Heart left ventricle (tissue), 16 donors: ENCODE measurements around the gene NFYA. TPM values are rescaled to one million over a fixed set of nuclear protein-coding genes. Genes with fewer than 3 reads are reported as not detected.

Experiments
- ATAC-seq, 4 donors: fragments of 200-7000 bp; cut with Tn5 transposase; one replicate each; pipeline ENCODE4 v1.9.1; 2020 to 2022; ENCODE audit warnings: moderate library complexity in 4 of 4, mild to moderate bottlenecking in 3 of 4, moderate number of reproducible peaks in 1 of 4
- DNase-seq, 5 donors: peaks; one replicate each; pipeline ENCODE4 v3.0.0-alpha.2; 2020
- H3K27ac ChIP-seq, 12 donors: fragments of 200-600 bp; sonication (generic) in 4 of 12; one replicate each; pipeline versions ENCODE4 v1.5.0 to v1.8.0; 2016 to 2022; ENCODE audit warnings: mild to moderate bottlenecking in 2 of 12
- H3K27me3 ChIP-seq, 9 donors: fragments of 200-600 bp; sonication (generic) in 2 of 9; one replicate each; pipeline versions ENCODE4 v1.5.1 to v1.8.0; 2016 to 2022; ENCODE audit warnings: mild to moderate bottlenecking in 3 of 9
- H3K36me3 ChIP-seq, 9 donors: fragments of 200-600 bp; sonication (generic) in 2 of 9; one replicate each; pipeline versions ENCODE4 v1.5.0 to v1.8.0; 2018 to 2022; ENCODE audit warnings: mild to moderate bottlenecking in 2 of 9
- H3K4me1 ChIP-seq, 12 donors: fragments of 200-600 bp; sonication (generic) in 4 of 12; one replicate each; pipeline versions ENCODE4 v1.5.0 to v1.8.0; 2016 to 2022; ENCODE audit warnings: mild to moderate bottlenecking in 3 of 12
- H3K4me3 ChIP-seq, 12 donors: fragments of 200-600 bp; sonication (generic) in 4 of 12; one replicate each; pipeline versions ENCODE4 v1.5.0 to v1.8.0; 2017 to 2022; ENCODE audit warnings: mild to moderate bottlenecking in 9 of 12, moderate library complexity in 4 of 12
- H3K9me3 ChIP-seq, 12 donors: fragments of 200-600 bp; sonication (generic) in 4 of 12; one replicate each; pipeline versions ENCODE4 v1.5.0 to v1.8.0; 2016 to 2022; ENCODE audit warnings: mild to moderate bottlenecking in 1 of 12
- CTCF ChIP-seq, 12 donors: fragments of 200-600 bp; sonication (generic) in 4 of 12; IDR thresholded peaks; one replicate each; pipeline versions ENCODE4 v1.5.0 to v1.8.0; 2018 to 2022; ENCODE audit warnings: antibody characterized with exemption in 12 of 12, mild to moderate bottlenecking in 5 of 12
- POLR2A ChIP-seq, 2 donors: fragments of 450-650 bp; IDR thresholded peaks; one replicate each; pipeline ENCODE4 v1.6.1; 2017; ENCODE audit warnings: antibody characterized with exemption in 2 of 2, mild to moderate bottlenecking in 2 of 2, moderate library complexity in 2 of 2
- WGBS, 4 donors: extraction: QIAGEN DNeasy Blood & Tissue Kit in 2 of 4; methylation state at CpG; one replicate each; pipeline versions ENCODE4 v1.1.5 to v1.1.7; 2013 to 2018; 5-methylcytosine and 5-hydroxymethylcytosine counted together
- intact Hi-C, 10 donors: fragments of 100-400 bp; cut with DNase I; formaldehyde crosslinking; loops; one replicate each; pipeline versions ENCODE4 v1.11.1 to v1.14.2; 2022
- polyA plus RNA-seq, 2 donors: library from polyadenylated mRNA; stranded (reverse); fragments of 200-250 nt; gene quantifications; one replicate each; pipeline ENCODE4 v1.2.3, GENCODE V29; 2013
- total RNA-seq, 9 donors: library from RNA; depleted of rRNA in 2 of 9; stranded (reverse); fragments of >200 nt in 2 of 9; fragmentation: NEBNext Ultra II Directional in 3 of 9; extraction: Animal tissue kit (Norgen Biotek cat#: 25700) in 3 of 9; gene quantifications; one replicate each; pipeline versions ENCODE4 v1.1.0 to v1.2.4, GENCODE V29; 2016 to 2023
- donor health status: ischemic (EF 13 %, LVEDD 7.1; RV severe dilation, severe dysfunction).
- donor health status: healthy with polysubstance abuse.
- donor health status: DM: no; HTN: yes; CAD: no.
- donor health status: DM: no; HTN: no; CAD: no.
- donor health status: ischemic (EF 25% LVEDD 6.9; RV normal size, moderate dysfunction).
- donor health status: ischemic (EF 25% LVEDD 5.7; RV mildly dilated, moderate dysfunction).
- donor health status: healthy.
- donor health status: DM: yes; HTN: yes; CAD: no.
- donor health status: ischemic (EF 35%, LVEDD 5.7; RV mildly dilated, moderate dysfunction).
- donor health status: nonischemic (EF 11% LVEDD 7.7; RV severe dilation, severe dysfunction).
- donor health status: DM: yes; HTN: yes; CAD: no.
- donor health status: PGD.
- donor health status: ischemic (EF 29% LVEDD 5.4; RV normal size, mild dysfunction).
- donor health status: nonischemic (EF 23%, LVEDD 6.1; RV moderate dilation, normal function).

NFYA gene
- total and polyA plus RNA-seq, 11 donors = 4.3 to 12.5 (median 9.5) TPM

GRCh38 chr6:41078101-41078500, 5.3 kb downstream of the NFYA start:
- Histone ChIP-seq H3K4me1 (peaks cover 0 to 45% (median 28%) of the 10 kb centered on the region in 12 donors), H3K9me3 (no peaks in the 10 kb centered on the region), H3K4me3 (no peak overlapping the region), H3K36me3 (peaks cover 0 to 48% (median 40%) of the 10 kb centered on the region in 9 donors), H3K27me3 (no peaks in the 10 kb centered on the region), H3K27ac (no peak overlapping the region)
- TF ChIP-seq POLR2A (IDR thresholded peaks at IDR 0.05) (no peak), CTCF (IDR thresholded peaks at IDR 0.05) (no peak)
- WGBS, 4 donors = 90 to 95% (median 92%) methylated on average over 3 of the region's 3 CpGs
- intact Hi-C loops = no loop called here
- DNase-seq (no peak), ATAC-seq (no peak)

- Histone ChIP-seq H3K9me3 (no peaks in the 10 kb centered on the region), H3K36me3 (peaks cover 0 to 57% (median 50%) of the 10 kb centered on the region in 9 donors), H3K4me1 (peaks cover 0 to 43% (median 25%) of the 10 kb centered on the region in 12 donors), H3K27me3 (no peaks in the 10 kb centered on the region), H3K27ac (no peak overlapping the region), H3K4me3 (no peak overlapping the region)
- ATAC-seq (no peak), DNase-seq (no peak)
- TF ChIP-seq CTCF (IDR thresholded peaks at IDR 0.05) = no peak
- no peak for TF ChIP-seq POLR2A (IDR thresholded peaks at IDR 0.05)
- intact Hi-C loops = no loop called here
- WGBS, 4 donors = 93 to 100% (median 96%) methylated on average over 1 of the region's 1 CpG
These were observed 6.3 kb downstream of the NFYA start for GRCh38 chr6:41079080-41079479.

- Histone ChIP-seq H3K36me3 (peaks cover 0 to 73% (median 65%) of the 10 kb centered on the region in 9 donors), H3K4me3 (no peak overlapping the region), H3K4me1 (peaks cover 0 to 28% (median 11%) of the 10 kb centered on the region in 12 donors), H3K27me3 (no peaks in the 10 kb centered on the region), H3K9me3 (no peaks in the 10 kb centered on the region), H3K27ac (peak overlapping the region in 1 of 12 donors; percentile 1)
- 60 to 74% (median 70%) methylated on average over 2 of the region's 2 CpGs for WGBS, 4 donors
- TF ChIP-seq CTCF (IDR thresholded peaks at IDR 0.05) (no peak), POLR2A (IDR thresholded peaks at IDR 0.05) (no peak)
- ATAC-seq (no peak), DNase-seq (no peak)
- intact Hi-C loops = no loop called here
These were observed 7.8 kb downstream of the NFYA start for GRCh38 chr6:41080621-41081020.

GRCh38 chr6:41083072-41083471, 10.3 kb downstream of the NFYA start:
- ATAC-seq = no peak
- Histone ChIP-seq H3K9me3 (no peaks in the 10 kb centered on the region), H3K27me3 (no peaks in the 10 kb centered on the region), H3K36me3 (peaks cover 0 to 97% (median 88%) of the 10 kb centered on the region in 9 donors), H3K27ac (no peak overlapping the region), H3K4me1 (peaks cover 0 to 17% (median 0%) of the 10 kb centered on the region in 12 donors), H3K4me3 (no peak overlapping the region)
- DNase-seq = no peak
- no peak for TF ChIP-seq CTCF (IDR thresholded peaks at IDR 0.05)
- no peak for TF ChIP-seq POLR2A (IDR thresholded peaks at IDR 0.05)
- intact Hi-C loops = no loop called here
